Ascending aorta (tissue), 2 donors: Measurements from ENCODE around the gene HDAC7. TPM values are rescaled to one million over a fixed set of nuclear protein-coding genes. Genes with fewer than 3 reads are reported as not detected.

Experiments
- DNase-seq, 2 donors: peaks; one replicate each; pipeline ENCODE4 v3.0.0-alpha.2; 2019; ENCODE audit warnings: low spot score in 2 of 2
- H3K27ac ChIP-seq, 2 donors: fragments of 200-600 bp; sonication (generic); one replicate each; pipeline ENCODE4 v1.5.1; 2016 to 2017; ENCODE audit warnings: mild to moderate bottlenecking in 1 of 2
- H3K27me3 ChIP-seq: fragments of 200-600 bp; sonication (generic); one replicate; pipeline ENCODE4 v1.5.1; 2017
- H3K36me3 ChIP-seq, 2 donors: fragments of 200-600 bp; sonication (generic); one replicate each; pipeline ENCODE4 v1.5.1; 2016
- H3K4me1 ChIP-seq, 2 donors: fragments of 200-600 bp; sonication (generic); one replicate each; pipeline ENCODE4 v1.5.1; 2016 to 2017; ENCODE audit warnings: mild to moderate bottlenecking in 1 of 2
- H3K4me3 ChIP-seq, 2 donors: fragments of 200-600 bp; sonication (generic); one replicate each; pipeline ENCODE4 v1.5.1; 2016 to 2017; ENCODE audit warnings: mild to moderate bottlenecking in 1 of 2
- H3K9me3 ChIP-seq, 2 donors: fragments of 200-600 bp; sonication (generic); one replicate each; pipeline ENCODE4 v1.5.1; 2016
- CTCF ChIP-seq, 3 experiments: fragments of 200-600 bp in 2 of 3; fragments of 450-650 bp in 1 of 3; sonication (generic) in 2 of 3; IDR thresholded peaks; one replicate each; pipeline ENCODE4 v1.5.1; 2016 to 2019; ENCODE audit warnings: antibody characterized with exemption in 3 of 3, mild to moderate bottlenecking in 1 of 3, moderate library complexity in 1 of 3
- intact Hi-C: fragments of 100-400 bp; cut with DNase I; formaldehyde crosslinking; loops from one replicate; pipeline ENCODE4 v1.15.1; 2023
- total RNA-seq: library from RNA; depleted of rRNA; stranded (reverse); fragments of >200 nt; gene quantifications from one replicate; pipeline ENCODE4 v1.1.0, GENCODE V29; 2016

HDAC7 gene
- total RNA-seq, 1 donor from 2014 or later = 202 TPM

- H3K36me3 ChIP-seq = peaks cover 3 to 4% of the 10 kb centered on the region in 2 donors
- no peak overlapping the region for H3K27ac ChIP-seq
- H3K9me3 ChIP-seq = no peaks in the 10 kb centered on the region
- no peak for TF ChIP-seq CTCF (IDR thresholded peaks at IDR 0.05)
- intact Hi-C loops = no loop called here
- no peak overlapping the region for H3K4me3 ChIP-seq
- no peaks in the 10 kb centered on the region for H3K27me3 ChIP-seq
- H3K4me1 ChIP-seq = no peaks in the 10 kb centered on the region
- DNase-seq = no peak
These were observed 40.7 kb upstream of the HDAC7 start for GRCh38 chr12:47860279-47860841.

GRCh38 chr12:47858511-47859266 lies 39.0 kb upstream of the HDAC7 start:
- Histone ChIP-seq H3K36me3 (peaks cover 3 to 4% of the 10 kb centered on the region in 2 donors), H3K9me3 (no peaks in the 10 kb centered on the region), H3K27ac (no peak overlapping the region), H3K27me3 (no peaks in the 10 kb centered on the region), H3K4me1 (no peaks in the 10 kb centered on the region), H3K4me3 (no peak overlapping the region)
- TF ChIP-seq CTCF (IDR thresholded peaks at IDR 0.05) = no peak
- intact Hi-C loops = no loop called here
- DNase-seq = no peak

- Histone ChIP-seq H3K36me3 (peaks cover 0 to 4% of the 10 kb centered on the region in 2 donors), H3K4me3 (no peak overlapping the region), H3K9me3 (no peaks in the 10 kb centered on the region), H3K4me1 (peaks cover 0 to 3% of the 10 kb centered on the region in 2 donors), H3K27ac (no peak overlapping the region), H3K27me3 (no peaks in the 10 kb centered on the region)
- intact Hi-C loops = no loop called here
- no peak for DNase-seq
- TF ChIP-seq CTCF (IDR thresholded peaks at IDR 0.05) = no peak
These were observed 37.2 kb upstream of the HDAC7 start for GRCh38 chr12:47856721-47857575.

GRCh38 chr12:47856094-47856493 lies 36.4 kb upstream of the HDAC7 start:
- intact Hi-C loops = no loop called here
- H3K4me3 ChIP-seq = no peak overlapping the region
- no peak for DNase-seq

More at GRCh38 chr12:47856094-47856493, 36.4 kb upstream of the HDAC7 start:
- no peaks in the 10 kb centered on the region for H3K9me3 ChIP-seq
- peaks cover 0 to 4% of the 10 kb centered on the region in 2 donors for H3K36me3 ChIP-seq
- peaks cover 0 to 3% of the 10 kb centered on the region in 2 donors for H3K4me1 ChIP-seq
- H3K27me3 ChIP-seq = no peaks in the 10 kb centered on the region
- no peak overlapping the region for H3K27ac ChIP-seq
- TF ChIP-seq CTCF (IDR thresholded peaks at IDR 0.05) = no peak
